Measurements from ENCODE around the gene SMCO3. TPM values are rescaled to one million over a fixed set of nuclear protein-coding genes. Genes with fewer than 3 reads are reported as not detected.

The SMCO3 gene
- total and polyA plus RNA-seq, 10 of the 15 experiments (the other 5 are each of a cell fraction or from before 2014, with no cell fraction given): 0.05 to 0.35 (median 0.10) TPM; not detected in 6

- TF ChIP-seq ZNF592 (IDR thresholded peaks at IDR 0.05) (no peak), ZBTB11 (CRISPR knock-in tag; IDR thresholded peaks at IDR 0.05) (no peak), SUPT20H (IDR thresholded peaks at IDR 0.05; ENCODE audit: borderline replicate concordance, control insufficient read depth, low read depth, low read length) (no peak), JUND (IDR thresholded peaks at IDR 0.05; ENCODE audit: low read depth, low read length) (no peak), POU2F2 (IDR thresholded peaks at IDR 0.05; ENCODE audit: borderline replicate concordance, low read depth, low read length) (no peak), PKNOX1 (IDR thresholded peaks at IDR 0.05) (no peak), ZSCAN29 (IDR thresholded peaks at IDR 0.05) (no peak), ZZZ3 (IDR thresholded peaks at IDR 0.05; ENCODE audit: control insufficient read depth, insufficient read length, low read depth) (no peak), ZNF622 (IDR thresholded peaks at IDR 0.05) (no peak), MTA3 (IDR thresholded peaks at IDR 0.05; ENCODE audit: borderline replicate concordance, low read length) (no peak), SMARCA5 (IDR thresholded peaks at IDR 0.05) (no peak)
- TF ChIP-seq, protein P1, sequence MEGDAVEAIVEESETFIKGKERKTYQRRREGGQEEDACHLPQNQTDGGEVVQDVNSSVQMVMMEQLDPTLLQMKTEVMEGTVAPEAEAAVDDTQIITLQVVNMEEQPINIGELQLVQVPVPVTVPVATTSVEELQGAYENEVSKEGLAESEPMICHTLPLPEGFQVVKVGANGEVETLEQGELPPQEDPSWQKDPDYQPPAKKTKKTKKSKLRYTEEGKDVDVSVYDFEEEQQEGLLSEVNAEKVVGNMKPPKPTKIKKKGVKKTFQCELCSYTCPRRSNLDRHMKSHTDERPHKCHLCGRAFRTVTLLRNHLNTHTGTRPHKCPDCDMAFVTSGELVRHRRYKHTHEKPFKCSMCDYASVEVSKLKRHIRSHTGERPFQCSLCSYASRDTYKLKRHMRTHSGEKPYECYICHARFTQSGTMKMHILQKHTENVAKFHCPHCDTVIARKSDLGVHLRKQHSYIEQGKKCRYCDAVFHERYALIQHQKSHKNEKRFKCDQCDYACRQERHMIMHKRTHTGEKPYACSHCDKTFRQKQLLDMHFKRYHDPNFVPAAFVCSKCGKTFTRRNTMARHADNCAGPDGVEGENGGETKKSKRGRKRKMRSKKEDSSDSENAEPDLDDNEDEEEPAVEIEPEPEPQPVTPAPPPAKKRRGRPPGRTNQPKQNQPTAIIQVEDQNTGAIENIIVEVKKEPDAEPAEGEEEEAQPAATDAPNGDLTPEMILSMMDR (IDR thresholded peaks at IDR 0.05 in 2 of 3, conservative IDR thresholded peaks at IDR 0.05 in 1 of 3; ENCODE audit: control insufficient read depth in 2 of 3, extremely low read depth in 1 of 3, insufficient read depth in 1 of 3, low read depth in 3 of 3, low read length in 3 of 3): no peak
- TF ChIP-seq, protein P2, sequence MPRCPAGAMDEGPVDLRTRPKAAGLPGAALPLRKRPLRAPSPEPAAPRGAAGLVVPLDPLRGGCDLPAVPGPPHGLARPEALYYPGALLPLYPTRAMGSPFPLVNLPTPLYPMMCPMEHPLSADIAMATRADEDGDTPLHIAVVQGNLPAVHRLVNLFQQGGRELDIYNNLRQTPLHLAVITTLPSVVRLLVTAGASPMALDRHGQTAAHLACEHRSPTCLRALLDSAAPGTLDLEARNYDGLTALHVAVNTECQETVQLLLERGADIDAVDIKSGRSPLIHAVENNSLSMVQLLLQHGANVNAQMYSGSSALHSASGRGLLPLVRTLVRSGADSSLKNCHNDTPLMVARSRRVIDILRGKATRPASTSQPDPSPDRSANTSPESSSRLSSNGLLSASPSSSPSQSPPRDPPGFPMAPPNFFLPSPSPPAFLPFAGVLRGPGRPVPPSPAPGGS (IDR thresholded peaks at IDR 0.05; ENCODE audit: borderline replicate concordance, insufficient read depth, low read depth, low read length, poor library complexity, severe bottlenecking): no peak
Measured at GRCh38 chr12:14839262-14839661, 25.3 kb upstream of the SMCO3 start (continued).
